Measurements from ENCODE around the gene RIC3. TPM values are rescaled to one million over a fixed set of nuclear protein-coding genes. Genes with fewer than 3 reads are reported as not detected.

Gene RIC3
- total and polyA plus RNA-seq, 2 of the 8 experiments (the other 6 are each of a cell fraction or from before 2014, with no cell fraction given), result 6.4 to 15.5 TPM

GRCh38 chr11:8085011-8085645, 83.7 kb downstream of the RIC3 start:
- peaks cover 0 to 27% of the 10 kb centered on the region in 2 experiments; a peak in 2 of 4 replicates for H3K79me2 ChIP-seq (ENCODE audit: control insufficient read depth in 1 of 2, insufficient read depth in 2 of 2, low read length in 2 of 2)
- H2BK120ac ChIP-seq (replicated peaks; ENCODE audit: low read depth, low read length), result no peak overlapping the region
- H2BK20ac ChIP-seq (ENCODE audit: low read length), result no peak overlapping the region
- TF ChIP-seq, protein P1, sequence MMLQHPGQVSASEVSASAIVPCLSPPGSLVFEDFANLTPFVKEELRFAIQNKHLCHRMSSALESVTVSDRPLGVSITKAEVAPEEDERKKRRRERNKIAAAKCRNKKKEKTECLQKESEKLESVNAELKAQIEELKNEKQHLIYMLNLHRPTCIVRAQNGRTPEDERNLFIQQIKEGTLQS (IDR thresholded peaks at IDR 0.05; ENCODE audit: insufficient read depth, low read depth, low read length), result no peak
- TF ChIP-seq SP1 (IDR thresholded peaks at IDR 0.05; ENCODE audit: low read depth, low read length) (no peak), EP300 (IDR thresholded peaks at IDR 0.05; ENCODE audit: borderline replicate concordance in 1 of 2, low read depth in 2 of 2, low read length in 2 of 2) (no peak), ATF2 (IDR thresholded peaks at IDR 0.05; ENCODE audit: low read length) (no peak), PHF8 (conservative IDR thresholded peaks at IDR 0.05; ENCODE audit: low read depth, low read length) (no peak), POLR2A (IDR thresholded peaks at IDR 0.05; ENCODE audit: control extremely low read depth in 1 of 2, low read depth in 2 of 2, low read length in 2 of 2) (no peak), HDAC2 (IDR thresholded peaks at IDR 0.05; ENCODE audit: borderline replicate concordance in 1 of 2, low read depth in 2 of 2, low read length in 2 of 2) (no peak), RBBP5 (IDR thresholded peaks at IDR 0.05; ENCODE audit: borderline replicate concordance, low read depth, low read length) (no peak), MAFK (IDR thresholded peaks at IDR 0.05; ENCODE audit: low read depth, low read length) (no peak)
- peak overlapping the region; percentile 32; the same call in 1 of the 2 replicates for H2AK5ac ChIP-seq (ENCODE audit: low read depth, low read length)
- CTCF ChIA-PET (ENCODE audit: partially characterized antibody), result interaction anchor here (0.7 to 30.2 kb wide), 10 partner anchors 9 to 192 kb away, joined by 3 to 1283 read pairs (median 102); no protein-coding TSS in a partner anchor
- no peak overlapping the region for H3K23ac ChIP-seq (ENCODE audit: insufficient read length)
- FAIRE-seq, result no peak
- H2BK15ac ChIP-seq (ENCODE audit: low read length), result no peak overlapping the region
- peaks cover 26% of the 10 kb centered on the region for H3K79me1 ChIP-seq (ENCODE audit: low read depth, low read length)
- H2AFZ ChIP-seq (ENCODE audit: low read length), result no peak overlapping the region
- 71% methylated on average over 11 of the region's 11 CpGs; no CpG with 5 or more reads in 1 of the 2 experiments for WGBS, 2 experiments (ENCODE audit: extremely low coverage in 1 of 2, insufficient coverage in 1 of 2, insufficient read length in 1 of 2, insufficient replicate concordance in 2 of 2, low coverage in 1 of 2, low lambda C conversion rate in 2 of 2, missing lambda C conversion rate in 1 of 2)
- H3K4me2 ChIP-seq (ENCODE audit: insufficient read depth in 1 of 2, low read depth in 2 of 2, low read length in 2 of 2), result no peak overlapping the region
- H3K56ac ChIP-seq (replicated peaks; ENCODE audit: insufficient read length, low read depth, low read length), result no peak overlapping the region
- H2BK12ac ChIP-seq (ENCODE audit: low read depth, low read length), result no peak overlapping the region; the same call in 1 of the 2 replicates
- no peak for DNase-seq (ENCODE audit: low read depth in 1 of 2, low spot score in 2 of 2)
- H3K27ac ChIP-seq (ENCODE audit: low read depth, low read length), result no peak overlapping the region
- H4K8ac ChIP-seq (ENCODE audit: extremely low read depth, insufficient read depth, low read length), result no peak overlapping the region
- peaks cover 10% of the 10 kb centered on the region; the same call in 1 of the 2 replicates for H3K23me2 ChIP-seq (ENCODE audit: low read depth, low read length)
- no peaks in the 10 kb centered on the region for H3K9me3 ChIP-seq (ENCODE audit: insufficient read depth in 2 of 2, low read depth in 1 of 2, low read length in 1 of 2)
- H3K18ac ChIP-seq (ENCODE audit: extremely low read depth, low read length), result 0 out of 2 replicates have a peak overlapping the region, but pooled peaks have one; percentile 25
- H3K4me3 ChIP-seq (ENCODE audit: extremely low read depth in 1 of 4, insufficient read depth in 2 of 4, low read depth in 3 of 4, low read length in 4 of 4), result no peak overlapping the region
- H2BK5ac ChIP-seq (ENCODE audit: low read depth, low read length), result no peak overlapping the region
- H4K91ac ChIP-seq (replicated peaks; ENCODE audit: insufficient read length, low read length), result no peak overlapping the region
- H3K4ac ChIP-seq (replicated peaks; ENCODE audit: insufficient read length, low read depth, low read length), result no peak overlapping the region
- H3K4me1 ChIP-seq (replicated peaks in 1 of 4; ENCODE audit: control insufficient read depth in 3 of 4, insufficient read depth in 4 of 4, low read length in 3 of 4), result peaks cover 14 to 54% (median 34%) of the 10 kb centered on the region in 4 experiments
- no peak overlapping the region for H4K5ac ChIP-seq (ENCODE audit: insufficient read length, low read depth, low read length)
- H4K20me1 ChIP-seq (replicated peaks in 1 of 2; ENCODE audit: control insufficient read depth in 1 of 2, insufficient read depth in 2 of 2, low read length in 2 of 2), result peaks cover 4 to 38% of the 10 kb centered on the region in 2 experiments
- no peak overlapping the region for H3K9ac ChIP-seq (replicated peaks in 1 of 4; ENCODE audit: extremely low read depth in 1 of 4, low read depth in 3 of 4, low read length in 3 of 4)
- POLR2A ChIA-PET (ENCODE audit: partially characterized antibody), result interaction anchor here (0.8 to 0.9 kb wide), 2 partner anchors 50 to 87 kb away, joined by 3 read pairs; no protein-coding TSS in a partner anchor
- no peak overlapping the region for H3K14ac ChIP-seq (ENCODE audit: insufficient read length)
- H3K27me3 ChIP-seq (replicated peaks in 1 of 4; ENCODE audit: control insufficient read depth in 3 of 4, extremely low read depth in 1 of 4, insufficient read depth in 3 of 4, low read length in 3 of 4), result peaks cover 0 to 15% (median 8%) of the 10 kb centered on the region in 4 experiments; a peak in 5 of 7 replicates
- H3K36me3 ChIP-seq (ENCODE audit: control insufficient read depth in 2 of 4, insufficient read depth in 4 of 4, low read length in 3 of 4), result no peaks in the 10 kb centered on the region
